AG04449 (cell line): ENCODE results near the gene PTPRE.

ENCODE experiments used
- CTCF ChIA-PET: fragments of 350-600 bp; formaldehyde crosslinking; extraction: SDS; loops from one replicate; lab custom pipeline; 2021; ENCODE audit warnings: antibody characterized with exemption; lab: Yijun Ruan, JAX
- POLR2A ChIA-PET: fragments of 400-600, 350-600 bp; formaldehyde crosslinking; extraction: SDS; loops from one replicate; lab custom pipeline; 2020; ENCODE audit warnings: antibody characterized with exemption, inconsistent platforms; lab: Yijun Ruan, JAX
- DNase-seq: peaks from one replicate; pipeline ENCODE4 v3.0.0-alpha.2; 2010; ENCODE audit warnings: low read depth, low spot score
- H3K4me3 ChIP-seq: 2 replicates; pipeline ENCODE4 v1.5.1; 2011; ENCODE audit warnings: low read depth, mild to moderate bottlenecking, control low read depth, low read length
- CTCF ChIP-seq: IDR thresholded peaks from one replicate; pipeline ENCODE4 v1.5.1; 2011; ENCODE audit warnings: mild to moderate bottlenecking, moderate library complexity, low read length, control low read depth, inconsistent platforms; ENCODE audit not compliant: insufficient read depth; ENCODE audit errors: missing control alignments

The PTPRE gene

GRCh38 chr10:127978481-127978880 lies 71.6 kb downstream of the PTPRE start:
- no peak overlapping the region for H3K4me3 ChIP-seq
- TF ChIP-seq CTCF = no peak
- POLR2A ChIA-PET = no interaction called here
- DNase-seq = no peak
- CTCF ChIA-PET = no interaction called here

DNA sequence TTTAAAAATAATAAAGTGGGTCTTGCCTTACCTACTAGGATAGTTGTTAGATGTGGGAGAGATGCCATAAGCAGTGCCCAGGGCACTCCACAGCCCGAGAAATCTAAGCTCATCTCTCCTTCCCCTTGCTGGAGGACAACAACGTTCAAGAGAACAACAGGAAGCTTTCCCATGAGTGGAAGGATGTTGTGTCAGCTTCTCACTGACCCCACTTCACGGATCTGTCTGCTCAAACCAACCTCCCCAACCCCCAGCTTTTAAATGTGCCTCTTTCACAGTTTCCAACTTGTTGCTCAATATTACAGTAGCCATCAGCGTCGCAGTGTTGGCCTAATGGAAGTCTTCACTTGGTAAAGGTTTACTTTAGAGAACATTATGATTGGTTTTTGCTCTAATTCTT lies 72.1 kb downstream of the PTPRE start:
- CTCF ChIA-PET = no interaction called here
- POLR2A ChIA-PET = no interaction called here
- H3K4me3 ChIP-seq = no peak overlapping the region
- TF ChIP-seq CTCF = no peak
- no peak for DNase-seq

DNA sequence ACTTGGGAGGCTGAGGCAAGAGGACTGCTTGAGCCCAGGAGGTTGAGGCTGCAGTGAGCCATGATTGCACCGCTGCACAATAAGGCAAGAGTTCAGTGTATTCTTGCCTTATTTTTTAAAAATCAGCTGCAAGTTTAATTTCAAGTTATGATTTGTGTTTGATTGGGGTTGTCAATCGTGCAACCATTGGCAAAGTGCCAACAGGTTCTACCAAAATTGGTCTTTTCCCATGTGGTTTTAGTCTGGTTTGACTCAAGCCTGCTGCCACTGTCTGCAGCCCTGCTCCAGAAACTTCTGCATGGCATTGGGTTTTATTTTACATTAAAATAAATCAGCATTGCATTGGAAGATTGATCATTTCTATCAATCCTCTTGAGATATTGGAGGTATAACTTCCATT lies 72.7 kb downstream of the PTPRE start:
- POLR2A ChIA-PET = no interaction called here
- DNase-seq = no peak
- CTCF ChIA-PET = no interaction called here
- no peak overlapping the region for H3K4me3 ChIP-seq
- TF ChIP-seq CTCF = no peak

DNA sequence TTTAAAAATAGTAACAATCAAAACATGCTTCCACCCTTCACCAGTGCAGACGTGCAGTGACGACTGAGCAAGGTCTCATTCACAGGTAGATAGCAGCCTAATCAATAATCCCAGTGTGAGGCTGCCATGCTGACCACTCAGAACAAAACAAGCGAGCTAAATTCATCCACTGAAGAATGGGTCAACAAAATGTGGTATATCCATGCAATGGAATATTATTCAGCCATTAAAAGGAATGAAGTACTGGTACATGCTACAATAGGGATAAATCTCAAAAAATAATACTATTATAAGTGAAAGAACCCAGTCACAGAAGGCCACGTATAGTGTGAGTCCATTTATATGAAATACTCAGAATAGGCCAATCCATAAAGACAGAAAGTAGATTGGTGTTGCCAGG lies 74.0 kb downstream of the PTPRE start:
- ChIA-PET CTCF (no interaction called here), POLR2A (no interaction called here)
- H3K4me3 ChIP-seq = no peak overlapping the region
- DNase-seq = no peak
- TF ChIP-seq CTCF = no peak

- CTCF ChIA-PET = no interaction called here
- POLR2A ChIA-PET = no interaction called here
- TF ChIP-seq CTCF = no peak
- H3K4me3 ChIP-seq = no peak overlapping the region
- no peak for DNase-seq
Measured at GRCh38 chr10:127982601-127983000, 75.7 kb downstream of the PTPRE start.

DNA sequence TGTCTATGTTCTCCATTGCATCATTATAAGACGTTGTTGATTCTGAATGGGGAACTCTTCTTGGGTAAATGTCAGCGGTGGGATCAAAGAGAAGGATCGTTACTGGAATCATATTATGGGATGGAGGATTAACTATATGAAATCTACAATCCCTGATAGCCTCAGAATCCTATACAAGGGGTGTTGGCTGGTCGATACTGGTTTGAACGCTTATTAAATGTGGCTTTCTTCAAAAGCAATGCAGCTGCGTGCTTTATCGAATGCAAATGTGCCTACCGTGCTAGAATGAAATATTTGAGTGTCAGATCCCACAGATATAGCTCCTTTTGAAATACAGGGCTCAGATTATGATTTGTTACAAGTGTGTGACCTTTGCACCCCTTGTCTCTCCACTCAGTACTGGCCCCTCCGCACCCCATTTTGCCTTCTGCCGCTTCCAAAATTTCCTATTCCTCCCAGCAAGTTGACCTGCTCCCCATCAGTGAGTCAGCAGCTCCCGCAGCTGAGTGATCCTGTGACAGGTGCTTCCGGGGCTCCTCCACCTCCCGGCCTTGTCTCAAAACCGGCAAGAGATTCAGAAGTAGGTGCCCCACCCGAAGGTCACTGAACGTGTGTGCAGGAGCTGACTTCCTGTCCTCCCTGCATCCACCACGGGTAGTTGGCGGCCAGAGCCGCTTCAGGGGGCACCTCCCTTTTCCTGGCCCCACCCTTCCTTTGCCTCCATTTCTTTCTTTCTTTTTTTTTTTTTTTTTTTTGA lies 76.6 kb downstream of the PTPRE start:
- TF ChIP-seq CTCF = no peak
- no peak for DNase-seq
- H3K4me3 ChIP-seq = no peak overlapping the region
- POLR2A ChIA-PET = no interaction called here
- CTCF ChIA-PET = no interaction called here
